Midbrain (tissue), 1 donor: ENCODE data around the gene SLC10A7.
"Not testable (repeated sequence)": the region's sequence is repeated elsewhere in the genome, so short reads cannot be mapped to it uniquely, and the experiment has no call there.

ENCODE experiments used
- DNase-seq: peaks from one replicate; lab custom pipeline; 2025; lab: John Stamatoyannopoulos, UW

The SLC10A7 gene

GRCh38 chr4:146350114-146350513, 171.6 kb downstream of the SLC10A7 start:
- not testable (repeated sequence) for DNase-seq

- DNase-seq = no peak
These were observed 172.4 kb downstream of the SLC10A7 start for GRCh38 chr4:146349306-146349705.

- no peak for DNase-seq
These were observed 173.9 kb downstream of the SLC10A7 start for GRCh38 chr4:146347822-146348221.

GRCh38 chr4:146346276-146346675, 175.5 kb downstream of the SLC10A7 start:
- no peak for DNase-seq

- no peak for DNase-seq
These were observed 178.0 kb downstream of the SLC10A7 start for GRCh38 chr4:146343776-146344175.

- DNase-seq = no peak
These were observed 178.5 kb downstream of the SLC10A7 start for GRCh38 chr4:146343199-146343598.

- DNase-seq = peak; percentile 28
These were observed 179.0 kb downstream of the SLC10A7 start for GRCh38 chr4:146342600-146343192.

GRCh38 chr4:146340798-146341197, 180.9 kb downstream of the SLC10A7 start:
- peak; percentile 13 for DNase-seq

GRCh38 chr4:146338512-146338911, 183.2 kb downstream of the SLC10A7 start:
- no peak for DNase-seq

GRCh38 chr4:146336410-146336807, 185.3 kb downstream of the SLC10A7 start:
- no peak for DNase-seq

- no peak for DNase-seq
These were observed 185.9 kb downstream of the SLC10A7 start for GRCh38 chr4:146335763-146336409.

GRCh38 chr4:146334862-146335449, 186.8 kb downstream of the SLC10A7 start:
- no peak for DNase-seq

GRCh38 chr4:146333895-146334262, 187.9 kb downstream of the SLC10A7 start:
- DNase-seq = no peak

GRCh38 chr4:146333187-146333894, 188.4 kb downstream of the SLC10A7 start:
- no peak for DNase-seq

- no peak for DNase-seq
These were observed 191.3 kb downstream of the SLC10A7 start for GRCh38 chr4:146330392-146330791.

- no peak for DNase-seq
These were observed 192.6 kb downstream of the SLC10A7 start for GRCh38 chr4:146329050-146329716.

- DNase-seq = no peak
These were observed 193.7 kb downstream of the SLC10A7 start for GRCh38 chr4:146327859-146328650.

GRCh38 chr4:146318894-146319293, 202.8 kb downstream of the SLC10A7 start:
- DNase-seq = no peak

GRCh38 chr4:146317783-146318182, 204.0 kb downstream of the SLC10A7 start:
- DNase-seq = no peak

GRCh38 chr4:146315184-146315583, 206.6 kb downstream of the SLC10A7 start:
- no peak for DNase-seq

- DNase-seq = no peak
These were observed 210.3 kb downstream of the SLC10A7 start for GRCh38 chr4:146311238-146311970.
